Stimulated activated CD4-positive, alpha-beta T cell treated with anti-CD3 and anti-CD28 coated beads, TNF-alpha, amount 100 ng/mL, for 4 hours (primary cell): Measurements from ENCODE around the gene CAPS.
"Not testable (repeated sequence)": the region's sequence is repeated elsewhere in the genome, so short reads cannot be mapped to it uniquely, and the experiment has no call there.

Experiments used
- DNase-seq, 3 experiments: peaks; one replicate each; pipeline ENCODE4 v3.0.0-alpha.2; 2020; ENCODE audit warnings: low read depth in 3 of 3

The CAPS gene

DNA sequence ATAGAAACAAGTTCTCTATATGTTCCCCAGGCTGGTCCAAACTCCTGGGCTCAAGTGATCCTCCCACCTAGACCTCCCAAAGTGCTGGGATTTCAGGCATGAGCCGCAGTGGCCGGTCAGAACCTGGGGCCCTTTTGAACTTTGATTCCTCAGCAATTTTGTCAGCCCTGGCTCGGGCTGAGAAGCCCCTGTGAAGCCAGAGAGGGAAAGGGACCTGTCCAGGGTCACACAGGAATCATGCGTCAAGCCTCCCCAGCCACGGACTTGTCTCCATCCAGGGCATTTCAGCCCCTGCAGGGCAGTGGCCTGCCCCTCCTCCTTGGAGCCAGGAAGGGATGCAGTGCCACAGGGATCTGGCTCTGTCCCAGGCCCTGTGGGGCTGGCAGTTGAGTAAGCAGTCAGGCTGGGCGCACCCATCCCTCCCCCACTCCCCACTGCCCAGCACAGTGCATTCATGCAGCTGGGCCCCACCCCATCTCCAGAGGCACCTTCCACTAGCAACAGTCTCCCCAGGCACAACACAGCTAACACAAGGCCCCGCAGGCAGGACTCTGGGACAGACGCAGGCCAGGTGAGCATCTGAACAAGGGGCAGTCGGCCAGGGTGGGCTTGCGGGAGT lies at the start of gene CAPS:
Gene CAPS, plus strand, starts transcription at position 516 of the 619 bp plus-strand sequence. CDS start 153 bp downstream, outside the sequence.
- no peak for DNase-seq

DNA sequence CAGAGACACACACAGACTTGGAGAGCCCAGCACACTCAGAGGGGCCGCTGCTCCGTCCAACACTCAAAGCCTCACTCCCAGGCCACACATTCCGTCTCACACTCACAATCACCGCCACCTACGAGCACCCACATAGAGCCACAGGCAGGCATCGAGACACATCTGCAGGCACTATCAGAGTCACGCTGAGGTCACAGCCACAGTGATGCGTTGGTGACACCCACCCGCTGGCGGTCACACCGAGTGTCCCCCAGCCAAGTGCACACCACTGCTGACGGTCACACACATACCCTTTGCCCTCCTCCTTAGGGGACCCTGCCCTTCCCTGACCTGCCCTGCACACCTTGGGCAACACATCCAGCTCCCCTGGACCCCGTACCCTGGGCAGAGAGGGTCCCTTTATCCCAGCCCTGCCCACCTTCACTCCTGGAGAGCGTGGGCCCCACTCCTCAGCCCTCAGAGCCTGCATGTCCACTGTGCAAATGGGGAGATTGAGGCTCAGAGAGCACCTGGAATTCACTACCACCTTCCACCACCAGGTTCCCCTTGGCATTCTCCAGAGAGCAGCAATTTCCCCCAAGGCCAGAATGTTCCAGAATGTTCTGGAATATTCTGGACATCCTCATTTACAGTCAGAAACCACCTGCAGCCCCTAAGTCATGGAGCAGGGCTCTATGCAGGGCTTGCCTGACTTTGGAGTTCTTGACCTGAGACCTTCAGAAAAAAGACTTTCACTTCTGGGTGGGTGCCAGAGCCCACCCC lies 49.1 kb upstream of the CAPS start:
- DNase-seq: no peak

DNA sequence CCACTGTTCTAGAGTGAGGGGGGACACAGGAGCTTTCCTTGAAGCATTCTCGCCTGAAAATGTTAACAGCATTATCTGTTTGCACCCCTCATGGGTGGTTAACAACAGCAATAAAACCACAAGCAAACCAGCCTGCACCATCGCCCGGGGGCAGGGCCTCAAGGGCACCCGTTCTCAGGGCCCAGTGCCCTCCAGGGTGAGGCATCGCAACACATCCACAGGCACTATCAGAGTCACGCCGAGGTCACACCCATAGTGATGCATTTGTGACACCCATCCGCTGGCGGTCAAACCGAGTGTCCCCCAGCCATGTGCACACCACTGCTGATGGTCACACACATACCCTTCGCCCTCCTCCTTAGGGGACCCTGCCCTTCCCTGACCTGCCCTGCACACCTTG lies 48.3 kb upstream of the CAPS start:
- no peak for DNase-seq

DNA sequence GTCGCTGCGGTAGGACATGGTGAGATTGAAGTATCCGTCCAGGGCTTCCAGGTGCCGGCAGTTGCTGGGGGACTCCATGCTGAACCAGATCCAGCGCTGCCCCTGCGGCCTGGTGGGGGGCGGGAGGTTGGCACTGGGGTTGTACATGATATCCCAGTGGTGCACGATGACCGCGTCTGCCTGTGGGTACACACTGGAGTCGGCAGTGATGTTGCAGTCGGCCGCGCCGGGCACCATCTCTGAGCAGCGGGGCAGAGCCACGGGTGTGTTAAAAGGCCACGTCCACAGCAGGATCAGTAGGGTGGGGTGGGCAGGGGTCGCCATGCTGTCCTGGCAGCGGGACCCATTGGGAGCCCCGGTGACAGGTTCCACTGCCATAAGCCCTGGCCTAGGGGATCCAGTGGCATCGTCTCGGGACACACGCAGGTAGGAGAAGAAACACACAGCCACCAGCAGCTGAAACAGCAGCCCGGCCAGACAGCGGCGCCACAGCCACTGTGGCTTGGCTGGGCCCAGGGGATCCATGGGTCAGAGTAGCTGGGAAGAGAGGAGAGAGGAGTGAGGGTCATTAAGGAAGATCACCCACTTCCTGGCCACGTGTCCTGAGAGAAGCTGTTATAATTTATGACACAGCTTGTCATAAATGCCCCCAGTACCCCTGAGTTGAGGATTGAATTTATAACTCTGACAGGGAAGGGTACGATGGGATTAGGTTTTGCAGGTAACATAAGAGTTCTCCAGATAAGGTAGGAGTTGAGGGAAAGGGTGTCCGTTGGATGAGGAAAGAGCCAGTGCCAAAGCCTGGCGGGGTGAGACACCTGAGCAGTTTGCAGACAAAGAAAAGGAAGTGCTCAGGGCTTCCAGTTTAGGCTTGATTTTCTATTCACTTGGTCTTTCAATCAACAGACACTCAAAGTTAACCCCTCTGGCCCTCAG lies 46.6 kb upstream of the CAPS start:
- no peak for DNase-seq

DNA sequence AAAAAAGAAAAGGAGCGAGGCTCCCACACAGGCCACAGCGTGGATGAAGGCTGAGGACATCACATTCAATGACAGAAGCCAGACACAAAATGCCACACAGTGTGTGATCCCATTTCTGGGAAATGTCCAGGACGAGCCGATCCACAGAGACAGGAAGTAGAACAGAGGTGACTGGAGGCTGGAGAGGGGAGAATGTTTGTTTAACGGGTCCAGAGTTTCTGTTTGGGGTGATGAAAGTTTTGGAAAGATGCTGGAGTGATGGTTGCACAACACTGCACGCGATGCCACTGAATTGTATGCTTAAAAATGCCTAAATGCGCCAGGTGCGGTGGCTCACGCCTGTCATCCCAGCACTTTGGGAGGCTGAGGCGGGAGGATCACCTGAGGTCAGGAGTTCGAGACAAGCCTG lies 43.1 kb upstream of the CAPS start:
- no peak for DNase-seq

DNA sequence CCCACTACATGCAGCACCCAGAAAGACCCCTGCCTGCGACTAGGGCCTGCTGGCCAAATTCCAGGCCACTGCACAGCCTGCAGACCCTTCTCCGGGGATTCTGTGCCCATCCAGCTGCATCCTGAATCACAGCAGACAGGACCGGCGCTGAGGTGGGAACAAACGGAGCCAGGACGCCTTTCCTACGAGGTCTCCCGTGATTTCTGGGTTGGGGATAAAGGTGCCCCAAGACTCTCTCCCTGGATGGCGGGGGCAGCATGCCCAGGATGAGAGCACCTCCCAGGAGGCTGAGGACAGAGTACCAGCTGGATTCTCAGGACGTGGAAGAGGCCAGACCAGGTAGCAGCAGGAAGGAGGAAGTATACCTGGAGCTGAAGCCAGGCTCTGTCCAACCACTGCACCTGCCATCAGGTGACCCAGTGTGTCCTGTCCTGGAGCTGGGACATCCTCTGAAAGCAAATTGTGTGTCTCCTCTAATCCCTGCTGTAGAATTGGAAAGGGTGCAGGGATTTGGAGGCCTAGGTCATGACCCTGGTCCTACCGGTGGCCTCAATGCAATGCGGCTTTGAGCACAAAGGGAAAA lies 40.3 kb upstream of the CAPS start:
- no peak for DNase-seq

DNA sequence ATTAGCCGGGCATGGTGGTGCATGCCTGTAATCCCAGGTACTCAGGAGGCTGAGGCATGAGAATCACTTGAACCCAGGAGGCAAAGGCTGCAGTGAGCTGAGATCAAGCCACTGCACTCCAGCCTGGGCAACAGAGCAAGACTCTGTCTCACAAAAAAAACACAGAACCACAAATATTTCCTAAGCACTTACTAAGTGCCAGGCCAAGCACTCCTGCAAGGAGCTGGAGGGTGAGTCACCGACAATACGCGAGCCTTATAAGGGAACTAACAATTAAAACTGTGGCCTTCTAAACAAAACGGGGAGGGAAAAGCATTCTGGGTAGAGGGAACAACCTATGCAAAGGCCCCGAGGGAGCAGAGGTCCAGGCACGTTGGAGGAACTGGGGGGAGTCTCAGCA lies 39.6 kb upstream of the CAPS start:
- DNase-seq: not testable (repeated sequence)

DNA sequence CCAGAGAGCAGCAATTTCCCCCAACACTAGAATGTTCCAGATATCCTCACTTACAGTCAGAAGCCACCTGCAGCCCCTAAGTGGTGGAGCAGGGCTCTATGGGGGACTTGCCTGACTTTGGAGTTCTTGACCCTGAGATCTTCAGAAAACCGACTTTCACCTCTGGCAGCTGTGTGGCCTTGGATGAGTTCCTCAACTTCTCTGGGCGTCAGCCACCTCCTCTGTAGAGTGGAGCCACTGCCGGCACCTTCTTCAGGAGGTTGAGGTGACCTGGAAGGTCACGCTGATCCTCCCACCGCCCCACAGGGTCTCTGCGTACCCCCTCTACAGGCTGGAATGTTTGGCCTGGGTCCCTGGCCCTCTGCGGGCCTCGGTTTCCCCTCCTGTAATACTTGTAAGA lies 36.6 kb upstream of the CAPS start:
- no peak for DNase-seq

DNA sequence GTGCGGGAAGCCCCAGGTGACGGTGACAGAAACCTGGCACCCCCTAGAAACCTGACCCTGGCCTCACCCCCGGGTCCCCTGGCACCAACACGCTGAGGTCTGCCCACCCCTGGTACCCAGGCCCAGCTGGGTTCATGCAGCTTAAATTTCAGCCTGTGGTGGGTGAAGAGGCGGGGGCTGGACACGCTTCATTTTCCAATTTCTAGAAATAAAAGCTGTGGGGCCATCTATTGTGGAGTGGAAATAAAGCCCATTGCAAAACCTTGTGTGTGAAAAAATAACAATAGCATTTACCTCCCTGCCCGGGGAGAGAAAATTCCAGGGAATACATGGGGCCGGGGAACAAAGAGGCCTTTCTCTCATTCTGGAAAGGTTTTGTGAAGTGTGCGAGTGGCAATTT lies 36.2 kb upstream of the CAPS start:
- no peak for DNase-seq

DNA sequence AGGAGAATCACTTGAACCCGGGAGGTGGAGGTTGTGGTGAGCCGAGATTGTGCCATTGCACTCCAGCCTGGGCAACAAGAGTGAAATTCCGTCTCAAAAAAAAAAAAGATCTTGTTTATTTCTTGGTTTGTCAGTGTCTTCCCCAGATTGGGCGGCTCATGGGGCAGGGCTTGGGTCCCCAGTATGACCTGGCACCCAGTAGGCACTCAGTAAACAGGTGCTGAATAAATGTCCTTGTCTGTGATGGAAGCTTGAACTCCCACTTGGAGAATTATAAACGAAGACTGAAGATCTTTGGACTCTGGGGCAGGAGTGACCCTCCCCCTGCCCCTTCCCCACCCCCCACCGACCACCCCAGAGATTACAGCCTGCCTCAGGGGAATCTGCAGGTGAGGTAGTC lies 33.9 kb upstream of the CAPS start:
- DNase-seq: no peak

DNA sequence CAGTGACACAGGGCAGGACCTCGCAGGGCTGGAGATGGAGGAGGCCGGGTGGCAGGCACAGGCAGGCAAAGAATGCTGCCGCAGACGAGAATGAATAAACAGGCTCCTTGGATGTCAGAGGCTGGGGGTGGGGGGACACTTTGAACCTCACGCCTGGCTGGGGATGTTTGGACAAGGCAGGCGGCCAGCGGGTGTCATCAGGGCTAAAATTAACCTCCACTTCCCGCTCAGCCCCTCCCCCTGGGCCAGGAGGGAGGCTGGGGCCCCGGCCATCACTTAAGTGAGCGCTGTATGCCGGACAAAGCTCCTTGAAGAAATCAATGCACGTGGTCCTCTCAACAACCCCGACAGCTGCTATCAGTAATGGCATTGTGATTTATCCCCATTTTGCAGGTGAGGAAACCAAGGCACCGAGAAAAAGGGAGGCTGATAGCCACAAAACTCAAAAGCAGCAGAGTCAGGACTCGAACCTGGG lies 33.4 kb upstream of the CAPS start:
- DNase-seq: no peak

DNA sequence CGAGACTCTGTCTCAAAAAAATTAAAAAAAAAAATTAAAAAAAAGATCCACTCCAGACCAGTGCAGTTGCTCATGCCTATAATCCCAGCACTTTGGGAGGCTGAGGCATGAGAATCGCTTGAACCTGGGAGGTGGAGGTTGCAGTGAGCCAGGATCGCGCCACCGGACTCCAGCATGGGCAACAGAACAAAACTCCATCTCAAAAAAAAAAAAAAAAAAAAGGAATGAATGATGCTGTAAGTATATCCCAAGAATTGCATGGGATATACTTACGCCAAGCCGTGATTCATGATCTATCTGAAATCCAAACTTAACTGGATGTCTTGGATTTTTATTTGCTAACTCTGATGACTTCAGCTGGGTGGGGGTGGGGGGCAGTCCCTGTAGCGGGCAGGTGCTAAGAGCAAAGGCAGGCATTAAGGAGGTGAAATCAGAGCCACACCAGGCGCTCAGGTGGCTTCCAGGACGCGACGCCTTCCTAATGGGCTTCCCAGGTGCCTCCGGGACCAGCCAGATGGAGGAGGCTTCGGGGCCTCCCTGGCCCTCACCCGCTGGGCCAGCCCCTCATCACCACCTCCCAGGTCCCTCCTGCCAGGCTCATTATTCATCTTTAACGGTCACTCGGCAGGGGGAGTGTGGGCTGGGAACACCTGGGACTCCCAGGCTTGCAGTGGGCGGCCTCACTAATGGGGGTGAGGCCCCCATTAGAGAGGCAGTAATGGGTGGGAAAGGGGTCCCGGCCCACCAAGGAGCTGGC lies 32.3 kb upstream of the CAPS start:
- no peak for DNase-seq

DNA sequence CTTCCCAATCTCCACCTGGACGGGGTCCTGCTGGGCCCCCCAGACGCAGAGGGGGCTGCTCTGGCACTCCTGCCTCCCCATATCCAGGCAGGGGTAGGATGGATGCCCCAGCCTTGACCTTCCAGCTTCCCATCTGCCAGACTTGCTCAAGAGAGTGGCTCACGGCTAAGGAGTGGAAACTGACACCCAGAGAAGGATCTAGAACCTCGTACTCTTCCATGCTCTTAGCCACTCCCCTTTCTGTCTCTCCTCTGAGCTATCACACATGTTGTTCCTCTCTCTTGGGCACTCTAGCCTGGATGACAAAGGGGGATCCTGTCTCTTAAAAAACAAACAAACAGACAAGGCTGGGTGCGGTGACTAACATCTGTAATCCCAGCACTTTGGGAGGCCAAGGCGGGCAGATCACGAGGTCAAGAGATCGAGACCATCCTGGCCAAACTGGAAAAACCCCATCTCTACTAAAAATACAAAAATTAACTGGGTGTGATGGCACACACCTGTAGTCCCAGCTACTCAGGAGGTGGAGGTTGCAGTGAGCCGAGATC lies 31.6 kb upstream of the CAPS start:
- no peak for DNase-seq

DNA sequence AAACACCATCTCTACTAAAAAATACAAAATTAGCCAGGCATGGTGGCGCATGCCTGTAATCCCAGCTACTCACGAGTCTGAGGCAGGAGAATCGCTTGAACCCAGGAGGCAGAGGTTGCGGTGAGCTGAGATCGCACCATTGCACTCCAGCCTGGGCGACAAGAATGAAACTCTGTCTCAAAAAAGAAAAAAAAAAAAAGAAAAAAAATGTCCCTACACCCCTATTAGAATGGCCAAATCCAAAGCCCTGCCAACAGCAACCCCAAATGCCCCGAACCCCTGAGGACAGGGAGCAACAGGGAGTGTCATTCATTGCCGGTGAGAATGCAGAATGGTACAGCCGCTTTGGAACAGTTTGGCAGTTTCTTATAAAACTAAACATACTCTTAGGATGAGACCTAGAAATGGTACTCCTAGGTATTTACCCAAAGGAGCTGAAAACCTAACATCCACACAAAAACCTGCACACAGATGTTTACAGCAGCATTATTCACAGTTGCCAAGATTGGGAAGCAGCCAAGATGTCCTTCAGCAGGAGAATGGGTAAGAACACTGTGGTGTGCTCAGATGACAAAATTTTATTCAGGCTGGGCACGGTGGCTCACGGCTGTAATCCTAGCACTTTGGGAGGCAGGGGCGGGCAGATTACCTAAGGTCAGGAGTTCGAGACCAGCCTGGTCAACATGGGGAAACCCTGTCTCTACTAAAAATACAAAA lies 30.7 kb upstream of the CAPS start:
- DNase-seq: not testable (repeated sequence)

DNA sequence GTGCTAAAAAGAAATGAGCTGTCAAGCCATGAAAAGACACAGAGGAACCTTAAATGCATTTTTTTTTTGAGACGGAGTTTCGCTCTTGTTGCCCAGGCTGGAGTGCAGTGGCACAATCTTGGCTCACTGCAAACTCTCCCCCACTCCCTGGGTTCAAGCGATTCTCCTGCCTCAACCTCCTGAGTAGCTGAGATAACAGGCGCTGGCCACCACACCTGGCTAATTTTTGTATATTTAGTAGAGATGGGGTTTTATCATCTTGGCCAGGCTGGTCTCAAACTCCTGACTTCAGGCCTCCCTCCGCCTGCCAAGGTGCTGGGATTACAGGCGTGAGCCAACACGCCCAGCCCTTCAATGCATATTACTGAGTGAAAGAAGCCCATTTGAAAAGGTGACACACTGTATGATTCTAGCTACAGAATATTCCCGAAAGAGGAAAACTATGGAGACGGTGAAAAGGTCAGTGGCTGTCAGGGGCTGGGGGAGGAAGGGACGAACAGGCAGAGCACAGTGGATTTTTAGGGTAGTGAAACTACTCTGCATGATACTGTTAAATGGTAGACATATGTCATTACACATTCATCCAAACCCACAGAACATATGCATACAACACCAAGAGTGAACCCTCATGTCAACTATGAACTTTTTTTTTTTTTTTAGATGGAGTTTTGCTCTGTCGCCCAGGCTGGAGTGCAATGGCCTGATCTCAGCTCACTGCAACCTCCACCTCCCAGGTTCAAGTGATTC lies 29.8 kb upstream of the CAPS start:
- not testable (repeated sequence) for DNase-seq

DNA sequence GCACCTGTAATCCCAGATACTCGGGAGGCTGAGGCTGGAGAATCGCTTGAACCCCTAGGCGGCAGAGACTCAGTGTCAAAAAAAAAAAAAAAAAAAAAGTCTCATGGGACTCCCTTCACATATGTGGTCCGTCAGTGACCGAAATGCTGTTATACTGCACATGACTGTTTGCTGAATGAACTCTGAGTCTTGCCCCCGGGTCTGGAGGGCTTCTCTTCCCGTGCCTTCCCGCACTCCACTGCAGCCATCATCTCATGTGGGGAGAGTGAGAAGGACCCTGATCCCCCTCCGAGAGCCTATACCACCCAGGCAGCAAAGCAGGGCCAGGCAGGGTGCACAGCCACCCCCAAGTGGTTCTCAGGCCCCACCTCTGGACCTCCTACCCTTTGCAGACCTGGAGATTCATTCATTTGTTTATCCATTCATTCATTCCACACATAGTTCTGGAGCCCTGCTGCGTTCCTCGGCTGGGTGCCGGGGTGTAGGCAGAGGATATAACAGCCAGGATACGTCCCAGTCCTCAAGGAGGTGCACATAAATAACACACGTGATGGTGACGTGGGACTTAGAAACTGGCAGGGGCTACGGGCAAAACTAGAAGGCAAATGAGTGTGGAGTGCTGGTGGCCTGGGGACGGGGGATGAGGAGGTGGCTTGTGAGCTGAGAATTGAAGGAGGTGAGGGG lies 24.6 kb upstream of the CAPS start:
- no peak for DNase-seq

DNA sequence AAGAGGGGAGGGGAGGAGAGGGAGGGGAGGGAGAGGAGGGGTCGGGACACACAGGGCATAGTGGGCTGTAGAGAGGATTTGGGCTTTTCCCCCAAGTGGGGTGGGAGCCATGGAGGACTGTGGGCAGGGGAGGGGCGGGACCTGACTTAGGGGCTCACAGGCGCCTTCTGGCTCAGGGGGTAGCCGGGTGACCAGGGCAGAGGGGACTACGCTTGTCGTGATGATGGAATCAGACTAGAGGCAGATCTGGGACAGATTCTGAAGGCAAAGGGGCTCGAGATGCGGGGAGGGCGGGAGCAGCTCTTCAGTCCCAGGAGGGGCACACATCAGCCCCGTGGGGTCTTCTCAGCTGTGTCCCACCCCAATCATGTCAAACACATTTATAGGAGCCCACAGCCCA lies 24.0 kb upstream of the CAPS start:
- DNase-seq: no peak

DNA sequence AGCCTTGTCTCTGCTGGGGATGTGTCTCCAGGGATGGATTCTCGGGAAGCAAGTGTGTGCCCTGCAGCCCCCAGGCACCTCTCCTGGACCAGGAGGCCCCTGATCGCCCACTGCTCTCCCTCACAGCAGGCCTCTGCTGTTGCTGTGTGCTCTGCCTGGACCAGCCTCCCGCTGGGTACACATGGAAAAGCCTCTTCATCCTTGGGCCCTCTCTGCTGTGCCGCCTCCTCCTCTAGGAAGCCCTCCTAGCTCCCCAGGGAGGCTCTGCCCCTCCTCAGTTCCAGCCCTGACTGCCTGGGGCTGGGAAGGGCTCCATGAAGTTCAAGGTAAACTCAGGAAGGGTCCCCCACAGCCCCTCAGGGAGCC lies 22.5 kb upstream of the CAPS start:
- no peak for DNase-seq
